Activated CD8-positive, alpha-beta T cell treated with anti-CD3 and anti-CD28 coated beads, Interleukin-2, amount 10 ng/mL, durations not matched to agents 7 days and 5 days (primary cell): ENCODE results near the gene SUPT3H. TPM values are rescaled to one million over a fixed set of nuclear protein-coding genes. Genes with fewer than 3 reads are reported as not detected.

Experiments used
- ATAC-seq: fragments of 150-1000 bp; cut with Tn5 transposase; one replicate; pipeline ENCODE4 v1.10.0; 2021; ENCODE audit warnings: moderate library complexity
- CTCF ChIA-PET: fragments of 350-600 bp; sonication (Branson Sonifier 250); formaldehyde crosslinking; loops from one replicate; lab custom pipeline; 2021; ENCODE audit warnings: antibody characterized with exemption; lab: Charles Lee
- POLR2A ChIA-PET: fragments of 350-600 bp; sonication (Branson Sonifier 250); formaldehyde crosslinking; loops from one replicate; lab custom pipeline; 2021; ENCODE audit warnings: antibody characterized with exemption; lab: Charles Lee
- DNase-seq: peaks from one replicate; pipeline ENCODE4 v3.0.0-alpha.2; 2020
- H3K27ac Mint-ChIP-seq: one replicate; pipeline ENCODE4 v1.8.0; 2021; ENCODE audit warnings: mild to moderate bottlenecking, mixed read lengths
- H3K27me3 Mint-ChIP-seq: one replicate; pipeline ENCODE4 v1.8.0; 2021; ENCODE audit warnings: low read depth, mixed read lengths
- H3K36me3 Mint-ChIP-seq: one replicate; pipeline ENCODE4 v1.8.0; 2021; ENCODE audit warnings: low read depth, mixed read lengths
- H3K4me1 Mint-ChIP-seq: one replicate; pipeline ENCODE4 v1.8.0; 2021; ENCODE audit warnings: low read depth, mixed read lengths
- H3K4me3 Mint-ChIP-seq: one replicate; pipeline ENCODE4 v1.8.0; 2021; ENCODE audit warnings: mild to moderate bottlenecking, mixed read lengths
- H3K9me3 Mint-ChIP-seq: one replicate; pipeline ENCODE4 v1.8.0; 2022; ENCODE audit warnings: mixed read lengths; ENCODE audit not compliant: insufficient read depth
- total RNA-seq, 2 experiments: library from RNA; stranded (reverse); gene quantifications; one replicate each; pipeline ENCODE4 v1.2.3, GENCODE V29; 2021

The SUPT3H gene
- total RNA-seq, 2 experiments from 2014 or later: 6.4 to 9.1 TPM

GRCh38 chr6:44809258-44809657 is 568.5 kb downstream of the SUPT3H start:
- POLR2A ChIA-PET: no interaction called here
- Mint-ChIP-seq H3K36me3 (peaks cover 20% of the 10 kb centered on the region), H3K27me3 (no peaks in the 10 kb centered on the region), H3K9me3 (peaks cover 4% of the 10 kb centered on the region), H3K27ac (no peak overlapping the region), H3K4me1 (peaks cover 18% of the 10 kb centered on the region), H3K4me3 (no peak overlapping the region)
- no peak for DNase-seq
- CTCF ChIA-PET: no interaction called here
- no peak for ATAC-seq

GRCh38 chr6:44808148-44808547 is 569.6 kb downstream of the SUPT3H start:
- CTCF ChIA-PET: interaction anchor here (0.8 kb wide), 1 partner anchor 16 kb away, joined by 3 read pairs; no protein-coding TSS in a partner anchor
- peaks cover 20% of the 10 kb centered on the region for H3K36me3 Mint-ChIP-seq
- peaks cover 18% of the 10 kb centered on the region for H3K4me1 Mint-ChIP-seq
- no peak overlapping the region for H3K4me3 Mint-ChIP-seq
- H3K27me3 Mint-ChIP-seq: no peaks in the 10 kb centered on the region
- H3K9me3 Mint-ChIP-seq: peaks cover 4% of the 10 kb centered on the region
- POLR2A ChIA-PET: no interaction called here
- DNase-seq: no peak
- no peak overlapping the region for H3K27ac Mint-ChIP-seq
- no peak for ATAC-seq

- Mint-ChIP-seq H3K27ac (no peak overlapping the region), H3K9me3 (peaks cover under 1% of the 10 kb centered on the region), H3K4me3 (no peak overlapping the region), H3K27me3 (no peaks in the 10 kb centered on the region), H3K36me3 (peaks cover 12% of the 10 kb centered on the region), H3K4me1 (peaks cover 11% of the 10 kb centered on the region)
- ATAC-seq (no peak), DNase-seq (no peak)
- ChIA-PET CTCF (interaction anchor here (0.8 kb wide), 1 partner anchor 11 kb away, joined by 3 read pairs; no protein-coding TSS in a partner anchor), POLR2A (no interaction called here)
Observed at GRCh38 chr6:44806656-44807055, 571.1 kb downstream of the SUPT3H start.

GRCh38 chr6:44805238-44805846 is 572.4 kb downstream of the SUPT3H start:
- Mint-ChIP-seq H3K27me3 (no peaks in the 10 kb centered on the region), H3K27ac (no peak overlapping the region), H3K4me3 (no peak overlapping the region), H3K9me3 (no peaks in the 10 kb centered on the region), H3K4me1 (peaks cover 3% of the 10 kb centered on the region), H3K36me3 (peaks cover 12% of the 10 kb centered on the region)
- CTCF ChIA-PET: no interaction called here
- no peak for ATAC-seq
- POLR2A ChIA-PET: no interaction called here
- DNase-seq: no peak

- Mint-ChIP-seq H3K4me1 (peaks cover 3% of the 10 kb centered on the region), H3K27ac (no peak overlapping the region), H3K4me3 (no peak overlapping the region), H3K36me3 (peaks cover 8% of the 10 kb centered on the region), H3K27me3 (no peaks in the 10 kb centered on the region), H3K9me3 (no peaks in the 10 kb centered on the region)
- DNase-seq (no peak), ATAC-seq (no peak)
- POLR2A ChIA-PET: no interaction called here
- CTCF ChIA-PET: no interaction called here
Observed at GRCh38 chr6:44804546-44805159, 573.1 kb downstream of the SUPT3H start.

- no peak overlapping the region for H3K4me3 Mint-ChIP-seq
- POLR2A ChIA-PET: no interaction called here
- DNase-seq: no peak
- H3K27ac Mint-ChIP-seq: no peak overlapping the region
- CTCF ChIA-PET: no interaction called here
- H3K9me3 Mint-ChIP-seq: no peaks in the 10 kb centered on the region
- H3K36me3 Mint-ChIP-seq: peaks cover 4% of the 10 kb centered on the region
- no peak for ATAC-seq
- H3K27me3 Mint-ChIP-seq: no peaks in the 10 kb centered on the region
- no peaks in the 10 kb centered on the region for H3K4me1 Mint-ChIP-seq
Observed at GRCh38 chr6:44804016-44804415, 573.7 kb downstream of the SUPT3H start.

GRCh38 chr6:44800784-44801592 is 576.7 kb downstream of the SUPT3H start:
- ChIA-PET POLR2A (no interaction called here), CTCF (interaction anchor here (1.4 kb wide), 1 partner anchor 145 kb away, joined by 4 read pairs; no protein-coding TSS in a partner anchor)
- no peak overlapping the region for H3K27ac Mint-ChIP-seq
- H3K4me3 Mint-ChIP-seq: no peak overlapping the region
- H3K9me3 Mint-ChIP-seq: no peaks in the 10 kb centered on the region
- no peak for DNase-seq
- H3K36me3 Mint-ChIP-seq: no peaks in the 10 kb centered on the region
- peaks cover 2% of the 10 kb centered on the region for H3K27me3 Mint-ChIP-seq
- H3K4me1 Mint-ChIP-seq: no peaks in the 10 kb centered on the region
- no peak for ATAC-seq

- ATAC-seq: no peak
- Mint-ChIP-seq H3K4me3 (no peak overlapping the region), H3K4me1 (no peaks in the 10 kb centered on the region), H3K27ac (no peak overlapping the region), H3K9me3 (no peaks in the 10 kb centered on the region), H3K36me3 (no peaks in the 10 kb centered on the region), H3K27me3 (peaks cover 2% of the 10 kb centered on the region)
- CTCF ChIA-PET: interaction anchor here (1.4 kb wide), 1 partner anchor 144 kb away, joined by 4 read pairs; no protein-coding TSS in a partner anchor
- POLR2A ChIA-PET: no interaction called here
- DNase-seq: no peak
Observed at GRCh38 chr6:44800171-44800783, 577.5 kb downstream of the SUPT3H start.

- H3K27me3 Mint-ChIP-seq: peaks cover 2% of the 10 kb centered on the region
- H3K4me1 Mint-ChIP-seq: peaks cover 5% of the 10 kb centered on the region
- no peak overlapping the region for H3K27ac Mint-ChIP-seq
- H3K4me3 Mint-ChIP-seq: no peak overlapping the region
- H3K36me3 Mint-ChIP-seq: no peaks in the 10 kb centered on the region
- ChIA-PET POLR2A (no interaction called here), CTCF (no interaction called here)
- no peak for ATAC-seq
- DNase-seq: no peak
- H3K9me3 Mint-ChIP-seq: no peaks in the 10 kb centered on the region
Observed at GRCh38 chr6:44797746-44798145, 580.0 kb downstream of the SUPT3H start.

GRCh38 chr6:44795326-44795725 is 582.4 kb downstream of the SUPT3H start:
- H3K4me1 Mint-ChIP-seq: peaks cover 5% of the 10 kb centered on the region
- H3K4me3 Mint-ChIP-seq: no peak overlapping the region
- no peaks in the 10 kb centered on the region for H3K36me3 Mint-ChIP-seq
- H3K9me3 Mint-ChIP-seq: no peaks in the 10 kb centered on the region
- no peak overlapping the region for H3K27ac Mint-ChIP-seq
- no peak for ATAC-seq
- no peak for DNase-seq
- peaks cover 2% of the 10 kb centered on the region for H3K27me3 Mint-ChIP-seq
- ChIA-PET CTCF (no interaction called here), POLR2A (no interaction called here)

- Mint-ChIP-seq H3K27ac (no peak overlapping the region), H3K4me3 (no peak overlapping the region), H3K36me3 (peaks cover 17% of the 10 kb centered on the region), H3K9me3 (peaks cover 13% of the 10 kb centered on the region), H3K27me3 (no peaks in the 10 kb centered on the region), H3K4me1 (peaks cover 24% of the 10 kb centered on the region)
- ChIA-PET POLR2A (no interaction called here), CTCF (no interaction called here)
- DNase-seq: no peak
- ATAC-seq: no peak
Observed at GRCh38 chr6:44789806-44790205, 587.9 kb downstream of the SUPT3H start.
